Left renal cortex interstitium (tissue), 4 donors: ENCODE results near the gene IL11. TPM values are rescaled to one million over a fixed set of nuclear protein-coding genes. Genes with fewer than 3 reads are reported as not detected.
"Not testable (repeated sequence)": the region's sequence is repeated elsewhere in the genome, so short reads cannot be mapped to it uniquely, and the experiment has no call there.

ENCODE experiments used
- DNase-seq, 4 donors: peaks; one replicate each; pipeline ENCODE4 v3.0.0-alpha.2; 2013; ENCODE audit warnings: low read depth in 4 of 4, low spot score in 2 of 4, missing footprints in 1 of 4
- polyA plus RNA-seq, 4 donors: library from polyadenylated mRNA; unstranded; fragments of 120-200 nt; gene quantifications; one replicate each; pipeline ENCODE4 v1.2.1, GENCODE V29; 2013; ENCODE audit not compliant: insufficient read length in 4 of 4

IL11 gene
- 1 to 10 TPM; 1.0 to 2.6 (median 1.6) TPM for polyA plus RNA-seq

GRCh38 chr19:55370305-55370988 lies at the start of gene IL11:
Gene IL11, minus strand, starts transcription at chr19:55370463. Its CDS starts 153 bp downstream, at chr19:55370310.
- DNase-seq, result no peak

- DNase-seq, result no peak
These were observed 49.5 kb upstream of the IL11 start for GRCh38 chr19:55419624-55420236.

DNA sequence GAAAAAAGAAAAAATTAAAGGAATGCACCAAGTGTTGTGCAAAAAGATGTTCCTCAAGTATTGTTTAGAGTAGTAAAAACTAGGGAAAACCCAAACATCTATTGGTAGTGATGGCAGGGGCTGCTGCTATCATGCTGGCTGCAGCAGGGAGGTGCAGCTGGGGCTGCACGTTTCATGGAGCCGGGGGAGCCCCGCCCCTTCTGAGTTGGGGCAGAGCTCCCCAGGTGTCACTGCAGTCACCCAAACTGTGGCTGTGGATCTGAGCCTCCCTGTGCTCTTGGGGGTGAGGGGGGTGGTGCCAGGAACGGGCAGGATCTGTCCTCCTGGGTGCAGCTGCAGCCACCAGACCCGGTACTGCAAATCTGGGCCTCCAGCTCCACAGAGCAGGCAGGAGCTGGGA lies 48.8 kb upstream of the IL11 start:
- DNase-seq, result no peak

GRCh38 chr19:55418185-55418584 lies 47.9 kb upstream of the IL11 start:
- DNase-seq, result peak in 3 of 4 donors; percentile 48 to 74 (median 63)

GRCh38 chr19:55410168-55410567 lies 39.9 kb upstream of the IL11 start:
- no peak for DNase-seq

GRCh38 chr19:55409179-55409578 lies 38.9 kb upstream of the IL11 start:
- DNase-seq, result not testable (repeated sequence)

DNA sequence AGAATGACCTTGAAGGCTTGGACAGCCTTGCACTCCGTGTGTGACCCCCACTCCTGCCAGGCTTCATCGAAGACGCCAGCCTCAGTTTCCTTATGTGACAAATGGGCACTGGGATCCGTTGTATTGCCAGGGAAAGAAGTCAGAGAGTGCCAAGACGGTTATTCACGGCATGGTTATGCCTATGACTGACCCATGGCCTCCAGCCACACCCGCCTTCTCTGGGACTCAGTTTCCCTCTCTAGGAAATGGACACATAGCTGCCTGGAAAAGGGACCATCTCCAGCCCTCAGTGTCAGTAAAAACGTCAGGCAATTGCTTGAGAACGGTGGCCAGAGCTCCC lies 38.2 kb upstream of the IL11 start:
- DNase-seq, result no peak

GRCh38 chr19:55407800-55408532 lies 37.7 kb upstream of the IL11 start:
- peak; percentile 94 to 99 (median 98) for DNase-seq

DNA sequence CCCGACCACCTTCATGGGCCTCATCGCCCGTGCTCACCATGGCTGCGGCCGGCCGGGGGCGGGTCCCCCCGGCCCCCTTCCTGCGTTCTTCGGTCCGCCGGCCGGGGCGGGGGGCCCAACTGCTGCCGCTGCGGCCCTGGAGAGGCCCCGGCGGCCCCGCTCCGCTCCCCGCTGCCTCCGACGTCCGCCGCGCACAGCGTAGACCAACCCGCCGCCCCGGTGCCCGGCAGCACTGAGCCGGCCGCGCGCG lies 37.2 kb upstream of the IL11 start, which contains the start of gene UBE2S:
TSS of gene UBE2S (minus strand) at position 239 of the 250 bp plus-strand sequence. CDS start at position 40, 199 bp downstream.
- not testable (repeated sequence) for DNase-seq

DNA sequence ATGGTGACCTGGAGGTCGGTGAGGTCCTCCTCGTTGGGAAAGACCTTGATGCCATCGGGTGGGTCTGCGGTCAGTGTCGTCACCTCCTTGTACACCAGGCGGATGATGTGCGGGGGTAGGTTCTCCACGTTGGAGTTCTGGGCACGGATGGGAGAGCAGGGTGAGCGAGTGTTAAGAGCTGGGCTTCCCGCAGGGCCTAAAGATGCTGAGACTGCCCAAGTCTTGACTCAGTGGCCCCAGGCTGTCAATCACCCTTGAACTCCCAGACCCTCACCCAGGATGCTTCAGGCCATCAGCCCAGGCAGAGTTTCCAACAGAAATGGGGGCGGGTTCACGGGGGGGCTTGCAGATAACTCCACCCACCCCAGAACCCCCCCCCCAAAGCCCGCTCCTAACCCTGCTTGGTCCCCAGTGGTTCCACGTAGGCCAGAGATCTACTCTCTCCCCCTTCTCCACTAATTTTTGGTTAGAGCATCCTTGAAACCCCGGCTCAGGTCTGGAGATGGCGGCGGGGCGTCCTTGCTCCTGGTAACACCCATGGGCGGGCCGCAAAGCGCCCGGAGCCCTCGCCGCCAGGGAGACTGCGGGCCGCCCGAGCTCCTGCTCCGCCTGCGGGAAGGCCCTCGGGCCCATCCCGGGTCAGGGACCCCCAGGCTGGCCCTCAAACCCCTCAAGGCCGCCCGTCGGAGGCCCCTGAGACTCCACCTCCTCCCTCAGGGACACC lies 36.7 kb upstream of the IL11 start:
- no peak for DNase-seq

DNA sequence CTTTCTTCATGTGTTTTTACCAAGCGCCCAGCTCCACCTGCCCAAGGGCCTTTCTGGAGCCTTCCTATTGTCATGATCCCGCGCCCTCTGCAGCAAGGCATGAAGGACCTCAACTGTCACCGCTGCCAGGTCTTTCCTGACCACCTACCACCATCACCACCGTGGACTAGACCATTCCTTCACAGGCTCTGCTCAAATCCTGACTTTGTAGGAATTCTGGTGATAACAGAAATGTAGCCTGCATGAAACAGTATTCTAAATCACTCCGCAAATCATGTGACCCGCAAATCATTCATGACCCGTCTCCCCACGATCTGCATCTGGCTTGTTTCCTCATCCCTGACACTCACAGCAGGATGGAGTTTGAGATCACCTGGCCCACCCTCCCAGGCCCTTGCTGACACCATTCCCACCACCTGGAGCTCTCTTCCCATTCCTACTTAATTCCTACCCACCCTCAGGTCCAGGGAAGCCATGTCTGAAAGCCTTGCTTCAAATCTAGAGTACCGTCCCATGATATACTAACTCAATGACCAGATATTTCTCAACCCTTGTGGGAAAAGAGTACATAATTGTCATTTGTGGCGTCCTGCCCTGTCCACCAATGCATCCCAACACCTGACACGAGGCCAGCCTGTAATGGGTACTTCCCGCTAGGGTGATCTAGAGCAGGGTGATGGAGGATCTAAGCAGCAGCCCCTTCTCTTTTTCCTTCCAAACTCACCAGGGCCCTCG lies 36.0 kb upstream of the IL11 start:
- DNase-seq, result no peak

DNA sequence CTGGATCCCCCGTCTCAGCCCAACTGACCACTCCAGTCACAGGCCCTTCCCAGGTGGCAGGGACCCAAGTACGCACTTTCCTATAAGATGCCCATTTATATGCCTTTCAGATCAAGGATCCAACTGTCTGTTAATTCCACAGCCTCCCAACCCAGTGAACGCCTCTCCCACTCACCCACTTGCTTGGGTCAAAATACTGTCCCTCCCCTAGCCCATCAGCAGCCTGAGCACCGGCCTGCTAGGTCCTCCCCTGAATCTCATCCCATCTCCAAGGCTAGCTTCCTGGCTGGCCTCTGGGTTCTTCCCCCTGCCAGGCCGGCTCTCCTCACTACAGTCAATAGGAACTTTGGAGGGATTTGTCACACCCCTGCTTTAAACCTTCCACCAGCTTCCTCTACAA lies 35.4 kb upstream of the IL11 start:
- DNase-seq, result no peak

GRCh38 chr19:55402509-55402908 lies 32.2 kb upstream of the IL11 start:
- DNase-seq, result no peak

GRCh38 chr19:55401390-55401789 lies 31.1 kb upstream of the IL11 start:
- DNase-seq, result not testable (repeated sequence)

DNA sequence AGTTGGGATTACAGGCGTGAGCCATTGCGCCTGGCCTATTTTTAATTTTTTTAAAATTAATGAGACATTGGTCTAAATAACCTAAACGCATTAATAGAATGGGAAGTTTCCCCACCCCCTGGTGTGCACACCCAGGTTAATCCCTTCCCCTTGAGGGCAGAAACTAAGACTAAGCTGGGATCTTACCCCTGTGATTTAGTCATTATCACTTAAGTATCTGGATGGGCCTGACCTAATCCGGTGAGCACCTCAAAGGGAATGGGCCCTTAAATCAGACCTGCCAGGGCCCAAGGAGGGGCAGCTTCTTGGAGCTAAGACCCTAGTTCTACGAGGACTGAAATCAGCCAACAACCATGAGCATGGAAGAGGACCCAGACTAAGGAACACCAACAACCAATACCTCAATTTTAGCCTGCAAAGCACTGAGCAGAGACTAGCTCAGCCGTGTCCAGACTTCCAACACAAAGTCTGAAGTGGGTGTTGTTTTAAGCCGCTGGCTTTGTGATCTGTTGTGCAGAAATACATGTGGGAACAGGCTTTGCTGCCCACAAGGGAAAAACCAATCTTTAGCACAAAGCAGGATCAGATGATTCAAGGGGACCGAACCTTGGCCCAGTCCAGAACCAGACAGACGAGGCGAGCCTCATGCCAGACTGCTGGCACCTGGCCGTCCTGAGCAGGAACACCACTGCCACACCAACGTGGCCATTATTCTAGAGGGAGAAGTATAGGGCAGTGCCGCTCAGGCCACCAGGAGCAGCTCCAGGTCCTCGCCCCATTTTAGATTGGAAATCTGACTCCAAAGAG lies 30.2 kb upstream of the IL11 start:
- DNase-seq, result no peak

GRCh38 chr19:55398200-55398925 lies 28.1 kb upstream of the IL11 start:
- no peak for DNase-seq

DNA sequence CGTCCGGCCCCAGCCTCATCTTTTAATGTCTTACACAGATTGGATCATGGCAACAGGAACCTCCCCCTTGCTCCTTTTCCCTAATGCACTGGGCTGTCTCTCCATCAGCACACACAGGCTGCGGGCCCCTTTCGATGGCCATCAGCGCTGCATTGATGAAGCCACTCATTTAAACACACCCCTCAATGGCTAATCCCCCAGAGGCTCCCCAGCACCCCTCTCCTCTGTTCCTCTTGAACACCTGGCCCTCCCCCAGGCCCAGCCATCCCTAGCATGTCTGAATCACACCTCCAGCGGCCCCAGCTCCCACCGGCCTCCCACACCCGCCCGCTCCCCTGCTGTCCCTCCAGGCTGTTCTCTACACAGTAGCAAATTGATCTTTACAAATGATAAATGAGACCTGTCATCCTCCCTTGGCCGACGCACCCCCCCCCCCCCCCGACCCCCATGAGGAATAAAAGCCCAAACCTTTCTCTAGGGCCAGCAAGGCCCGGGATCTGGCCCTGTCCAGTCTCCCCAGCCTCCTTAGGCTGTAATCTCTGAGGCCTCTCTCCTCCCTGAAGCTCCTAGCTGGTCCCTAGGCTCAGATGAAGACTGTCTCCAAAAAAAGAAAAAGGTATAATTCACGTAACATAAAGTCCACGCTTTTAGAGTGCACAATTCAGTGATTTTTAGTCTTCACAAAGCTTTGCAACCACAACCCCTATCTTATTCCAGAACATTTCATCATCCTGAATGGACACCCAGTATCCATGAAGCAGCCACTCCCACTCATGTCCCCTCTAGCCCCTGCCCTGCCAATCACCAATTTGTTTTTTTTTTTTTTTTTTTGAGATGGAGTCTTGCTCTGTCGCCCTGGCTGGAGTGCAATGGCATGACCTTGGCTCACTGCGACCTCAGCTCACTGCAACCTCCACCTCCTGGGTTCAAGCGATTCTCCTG lies 22.8 kb upstream of the IL11 start:
- DNase-seq, result no peak
